HG03521 (cell line): ENCODE results near the gene MRPL40.

Experiments used
- ATAC-seq: cut with Tn5 transposase; IDR thresholded peaks from one replicate; pipeline ENCODE4 v1.9.1; 2021; ENCODE audit warnings: mild to moderate bottlenecking, moderate library complexity; ENCODE audit not compliant: unreplicated experiment

Gene MRPL40

GRCh38 chr22:19432133-19432851, at the start of gene MRPL40:
Gene MRPL40, plus strand, starts transcription at chr22:19432545. Its CDS starts 10 bp downstream, at chr22:19432555.
- peak; percentile 69 for ATAC-seq

GRCh38 chr22:19383292-19383691, 49.1 kb upstream of the MRPL40 start:
- ATAC-seq, result no peak

- no peak for ATAC-seq
Observed at GRCh38 chr22:19385221-19385906, 47.0 kb upstream of the MRPL40 start.

- no peak for ATAC-seq
Observed at GRCh38 chr22:19386248-19386647, 46.1 kb upstream of the MRPL40 start.

- ATAC-seq, result no peak
Observed at GRCh38 chr22:19387038-19387437, 45.3 kb upstream of the MRPL40 start.

- no peak for ATAC-seq
Observed at GRCh38 chr22:19387575-19387974, 44.8 kb upstream of the MRPL40 start.

GRCh38 chr22:19393704-19394103, 38.6 kb upstream of the MRPL40 start:
- no peak for ATAC-seq

- no peak for ATAC-seq
Observed at GRCh38 chr22:19394274-19395050, 37.9 kb upstream of the MRPL40 start.

- no peak for ATAC-seq
Observed at GRCh38 chr22:19395276-19395675, 37.1 kb upstream of the MRPL40 start.

GRCh38 chr22:19396561-19396933, 35.8 kb upstream of the MRPL40 start:
- no peak for ATAC-seq

- no peak for ATAC-seq
Observed at GRCh38 chr22:19396934-19397733, 35.2 kb upstream of the MRPL40 start.

- ATAC-seq, result no peak
Observed at GRCh38 chr22:19397734-19398104, 34.6 kb upstream of the MRPL40 start.

- ATAC-seq, result no peak
Observed at GRCh38 chr22:19398206-19398605, 34.1 kb upstream of the MRPL40 start.

- no peak for ATAC-seq
Observed at GRCh38 chr22:19398652-19399051, 33.7 kb upstream of the MRPL40 start.

- no peak for ATAC-seq
Observed at GRCh38 chr22:19400881-19401280, 31.5 kb upstream of the MRPL40 start.

GRCh38 chr22:19401483-19401882, 30.9 kb upstream of the MRPL40 start:
- ATAC-seq, result no peak

- no peak for ATAC-seq
Observed at GRCh38 chr22:19402642-19403191, 29.6 kb upstream of the MRPL40 start.

GRCh38 chr22:19404676-19405075, 27.7 kb upstream of the MRPL40 start:
- no peak for ATAC-seq

- no peak for ATAC-seq
Observed at GRCh38 chr22:19405133-19405532, 27.2 kb upstream of the MRPL40 start.

GRCh38 chr22:19405652-19406051, 26.7 kb upstream of the MRPL40 start:
- ATAC-seq, result no peak
